Effector memory CD8-positive, alpha-beta T cell (primary cell): Measurements from ENCODE around the gene CLEC17A.

Experiments used
- ATAC-seq: fragments of 150-1000 bp; cut with Tn5 transposase; replicated peaks from 2 replicates; pipeline ENCODE4 v1.10.0; 2021; ENCODE audit warnings: mild to moderate bottlenecking, moderate library complexity
- DNase-seq, 3 experiments: peaks; one replicate each; pipeline ENCODE4 v3.0.0; 2021
- H3K27ac Mint-ChIP-seq, 2 donors: one replicate each; pipeline ENCODE4 v1.8.0; 2022; ENCODE audit warnings: mild to moderate bottlenecking in 2 of 2, mixed read lengths in 2 of 2, moderate library complexity in 2 of 2
- H3K27me3 Mint-ChIP-seq, 2 donors: one replicate each; pipeline ENCODE4 v1.8.0; 2022; ENCODE audit warnings: mixed read lengths in 2 of 2
- H3K36me3 Mint-ChIP-seq: one replicate; pipeline ENCODE4 v1.8.0; 2022; ENCODE audit warnings: mild to moderate bottlenecking, moderate library complexity, mixed read lengths; ENCODE audit not compliant: insufficient read depth
- H3K4me1 Mint-ChIP-seq, 2 donors: one replicate each; pipeline ENCODE4 v1.8.0; 2022; ENCODE audit warnings: low read depth in 2 of 2, mixed read lengths in 2 of 2
- H3K4me3 Mint-ChIP-seq, 2 donors: one replicate each; pipeline ENCODE4 v1.8.0; 2022; ENCODE audit warnings: mild to moderate bottlenecking in 2 of 2, mixed read lengths in 2 of 2, moderate library complexity in 2 of 2
- H3K9me3 Mint-ChIP-seq, 2 donors: one replicate each; pipeline ENCODE4 v1.8.0; 2022; ENCODE audit warnings: mixed read lengths in 2 of 2

The CLEC17A gene

GRCh38 chr19:14659874-14660489 is 77.1 kb downstream of the CLEC17A start:
- DNase-seq = no peak
- no peaks in the 10 kb centered on the region for H3K4me1 Mint-ChIP-seq
- H3K27ac Mint-ChIP-seq = no peak overlapping the region
- no peaks in the 10 kb centered on the region for H3K9me3 Mint-ChIP-seq
- H3K27me3 Mint-ChIP-seq = peaks cover 21 to 26% of the 10 kb centered on the region in 2 donors
- ATAC-seq = no peak
- no peak overlapping the region for H3K4me3 Mint-ChIP-seq
- H3K36me3 Mint-ChIP-seq = no peaks in the 10 kb centered on the region

- ATAC-seq (no peak), DNase-seq (no peak)
- no peaks in the 10 kb centered on the region for H3K4me1 Mint-ChIP-seq
- no peak overlapping the region for H3K27ac Mint-ChIP-seq
- peaks cover 10 to 23% of the 10 kb centered on the region in 2 donors for H3K27me3 Mint-ChIP-seq
- H3K9me3 Mint-ChIP-seq = no peaks in the 10 kb centered on the region
- no peak overlapping the region for H3K4me3 Mint-ChIP-seq
- no peaks in the 10 kb centered on the region for H3K36me3 Mint-ChIP-seq
Observed at GRCh38 chr19:14661372-14661924, 78.6 kb downstream of the CLEC17A start.
